ENCODE measurements around the gene PARP11.

The PARP11 gene

GRCh38 chr12:3815094-3815766 is 58.0 kb downstream of the PARP11 start:
- no peak for DNase-seq

DNA sequence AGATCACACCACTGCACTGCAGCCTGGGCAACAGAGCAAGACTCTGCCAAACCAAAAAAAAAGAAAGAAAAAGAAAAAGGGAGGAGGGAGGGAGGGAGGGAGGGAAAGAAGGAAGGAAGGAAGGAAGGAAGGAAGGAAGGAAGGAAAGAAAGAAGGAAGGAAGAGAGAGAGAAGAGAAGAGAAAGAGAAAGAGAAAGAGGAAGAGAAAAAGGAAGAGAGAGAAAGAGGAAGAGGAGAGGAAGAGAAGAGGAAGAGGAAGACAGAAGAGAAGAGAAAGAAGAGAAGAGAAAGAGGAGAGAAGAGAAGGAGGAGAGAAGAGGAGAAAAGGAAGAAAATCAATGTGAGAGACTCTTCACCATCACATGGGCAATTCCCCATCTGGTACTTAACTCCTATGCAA is 62.7 kb downstream of the PARP11 start:
- no peak for DNase-seq

GRCh38 chr12:3810016-3810370 is 63.2 kb downstream of the PARP11 start:
- no peak for DNase-seq

DNA sequence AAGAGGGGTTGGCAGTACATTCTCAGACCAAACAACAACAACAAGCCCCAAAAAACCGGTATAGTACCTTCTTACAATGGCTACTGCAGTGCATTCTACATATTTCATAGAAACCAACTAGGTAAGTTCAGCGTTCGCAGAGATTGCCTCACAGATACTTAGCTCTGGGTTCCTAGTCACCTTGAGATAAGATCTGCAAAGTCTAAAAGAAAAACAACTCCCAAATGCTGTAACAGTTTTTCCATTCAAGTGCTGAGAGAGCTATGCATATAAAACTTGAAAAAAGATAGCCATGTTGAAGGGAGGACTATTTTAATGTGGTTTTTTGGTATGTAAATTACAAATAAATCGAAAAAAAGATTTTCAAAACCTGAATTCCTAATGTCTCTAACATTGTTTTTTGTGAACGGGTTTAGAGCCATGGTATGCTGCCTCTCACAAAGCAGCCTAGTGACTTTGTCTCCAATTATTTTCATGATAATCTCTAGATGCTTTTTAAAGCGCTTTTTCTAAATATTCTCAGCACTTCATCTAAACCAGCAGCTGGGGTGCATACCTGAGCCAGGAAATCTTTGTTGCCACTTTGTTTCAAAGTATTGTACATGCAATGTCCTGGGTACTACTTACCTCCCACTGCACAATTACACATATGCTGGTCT is 63.7 kb downstream of the PARP11 start:
- no peak for DNase-seq

GRCh38 chr12:3805077-3805476 is 68.1 kb downstream of the PARP11 start:
- DNase-seq: no peak

DNA sequence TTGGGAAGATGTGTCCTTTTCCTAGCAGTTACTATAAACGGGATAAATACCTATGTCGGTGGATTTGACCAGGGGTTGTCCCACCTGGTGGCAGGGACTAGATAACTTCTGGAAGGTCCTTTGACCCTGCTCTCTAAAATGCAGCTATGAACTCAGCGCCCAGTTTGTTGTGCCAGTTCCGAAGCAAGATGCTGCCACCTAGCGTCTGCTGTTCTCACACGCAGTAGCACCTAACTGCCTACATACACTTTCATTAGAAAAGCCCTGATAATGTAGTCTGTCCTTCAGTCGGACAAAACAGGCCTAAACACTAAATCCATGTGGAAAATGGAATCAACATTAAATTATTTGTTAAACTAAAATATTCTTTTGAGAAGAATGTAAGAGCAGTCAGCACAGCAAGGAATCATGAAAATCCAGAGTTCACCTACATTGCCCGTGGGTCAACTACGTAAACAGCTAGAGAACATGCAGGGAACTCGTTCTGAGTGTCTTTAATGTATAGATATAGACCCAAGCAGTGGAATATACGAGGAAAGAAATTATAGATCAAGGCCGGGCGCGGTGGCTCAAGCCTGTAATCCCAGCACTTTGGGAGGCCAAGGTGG is 69.2 kb downstream of the PARP11 start:
- DNase-seq: peak; percentile 52

DNA sequence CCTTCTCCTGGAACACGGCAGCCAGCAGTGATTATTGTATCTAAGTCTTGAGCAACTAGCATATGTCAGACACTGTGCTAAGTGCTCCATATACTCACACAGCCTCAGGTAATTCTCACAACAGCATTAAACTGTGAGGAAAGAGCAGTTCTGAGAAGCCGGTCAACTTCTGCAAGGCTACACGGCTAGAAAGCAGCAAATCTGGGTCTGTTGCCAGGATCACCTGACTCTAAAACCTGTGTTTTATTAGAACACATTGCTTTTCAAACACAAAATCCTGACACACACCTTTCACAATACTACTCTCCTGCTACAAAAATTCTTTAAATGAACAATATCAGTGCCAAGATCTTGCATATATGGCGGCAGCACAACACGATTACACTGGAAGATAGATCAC is 70.5 kb downstream of the PARP11 start:
- no peak for DNase-seq

GRCh38 chr12:3797531-3798048 is 75.6 kb downstream of the PARP11 start:
- no peak for DNase-seq

DNA sequence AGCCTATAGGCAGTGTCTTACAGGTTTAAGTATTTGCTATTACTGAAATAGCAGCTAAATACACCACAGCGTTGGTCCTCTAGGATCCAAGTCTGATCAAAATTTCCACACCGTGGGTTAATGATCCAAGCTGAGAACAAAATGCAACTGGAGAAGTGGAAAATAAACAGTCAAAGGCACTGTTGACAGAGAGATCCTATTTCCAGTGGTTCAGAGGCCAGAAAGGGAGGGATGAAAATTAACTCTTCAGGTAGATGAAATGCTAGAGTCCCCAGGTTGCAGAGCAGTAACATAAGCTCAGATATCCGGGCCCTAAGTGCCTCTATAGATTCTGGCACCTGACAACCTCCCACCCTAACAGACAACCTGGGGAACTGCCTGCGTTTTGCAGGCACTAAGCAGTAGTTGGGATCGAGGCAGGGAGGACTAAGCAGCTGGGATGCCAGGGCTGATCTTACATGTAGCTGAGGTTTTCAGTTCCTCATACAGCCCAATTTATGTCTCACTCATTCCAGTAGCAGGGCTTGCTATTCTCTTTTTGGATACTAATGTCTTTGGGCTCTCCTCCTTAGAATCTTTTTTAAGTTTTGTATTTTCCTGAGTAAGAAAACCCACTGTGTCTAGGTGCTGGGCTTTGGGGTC is 77.6 kb downstream of the PARP11 start:
- no peak for DNase-seq

GRCh38 chr12:3795066-3795465 is 78.1 kb downstream of the PARP11 start:
- no peak for DNase-seq

DNA sequence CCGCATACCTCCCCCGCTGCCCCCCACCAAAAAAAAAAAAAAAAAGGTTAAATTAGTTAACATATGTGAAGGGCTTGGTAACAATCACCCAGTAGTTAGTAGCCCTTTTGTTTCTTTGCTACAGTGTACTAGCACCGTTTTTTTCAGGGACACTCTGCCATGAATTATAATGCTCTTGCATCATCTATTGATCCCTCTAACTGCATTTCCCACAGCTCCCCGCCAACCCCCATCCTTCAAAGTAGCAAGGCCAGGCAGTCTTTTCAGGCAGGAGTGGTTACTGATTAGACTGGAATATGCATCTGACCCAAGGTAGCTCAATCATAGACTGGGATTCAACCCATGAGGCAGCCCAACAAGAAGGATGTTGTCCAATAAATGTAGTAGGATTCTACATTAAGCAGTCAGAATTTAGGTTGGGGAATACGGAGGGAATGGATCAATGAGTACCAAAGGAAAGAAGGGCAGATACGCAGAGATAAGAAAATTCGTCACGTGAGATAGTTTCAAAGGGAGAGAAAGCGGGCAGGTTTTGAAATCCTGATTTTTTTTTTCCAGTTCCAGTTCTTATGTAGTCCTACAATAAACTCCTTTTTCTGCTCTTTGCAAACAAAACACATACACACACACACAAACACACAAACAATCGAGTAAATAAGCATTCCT is 80.4 kb downstream of the PARP11 start:
- DNase-seq: no peak

GRCh38 chr12:3791256-3791874 is 81.8 kb downstream of the PARP11 start:
- no peak for DNase-seq

DNA sequence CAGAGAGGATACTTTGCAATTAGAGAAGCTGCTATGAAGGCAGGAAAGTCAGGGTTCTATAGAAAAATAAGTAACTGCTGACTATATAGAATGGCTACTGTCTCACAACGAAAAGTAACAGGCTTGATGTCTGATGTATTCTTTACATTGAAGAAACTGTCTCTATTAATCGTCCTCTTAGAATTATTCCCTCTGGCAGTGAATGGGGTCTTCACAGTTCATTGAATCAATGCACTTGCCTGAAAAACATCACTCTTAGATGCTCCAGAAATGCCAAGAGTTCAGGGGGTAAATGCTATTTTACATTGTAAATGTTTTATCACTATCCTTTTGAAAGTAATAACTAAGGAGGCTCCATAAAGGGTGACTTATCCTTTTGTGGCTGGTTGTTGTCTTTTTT is 82.6 kb downstream of the PARP11 start:
- no peak for DNase-seq

DNA sequence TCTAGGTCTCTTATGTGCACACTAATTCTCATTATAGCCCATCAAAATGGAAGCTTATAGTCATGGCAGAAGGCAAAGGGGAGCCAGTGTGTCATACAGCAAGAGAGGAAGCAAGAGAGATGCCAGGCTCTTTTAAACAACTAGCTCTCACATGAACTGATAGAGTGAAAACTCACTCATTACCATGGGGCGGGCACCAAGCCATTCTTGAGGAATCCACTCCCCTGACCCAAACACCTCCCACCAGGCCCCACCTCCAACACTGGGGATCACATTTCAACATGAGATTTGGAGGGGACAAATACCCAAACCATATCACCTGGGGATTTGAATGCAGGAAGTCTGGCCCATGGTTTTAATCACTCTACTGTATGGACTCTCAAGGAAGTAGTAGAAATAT is 83.4 kb downstream of the PARP11 start:
- no peak for DNase-seq

GRCh38 chr12:3777206-3777809 is 95.9 kb downstream of the PARP11 start:
- peak; percentile 27 for DNase-seq

- no peak for DNase-seq
These were observed 97.7 kb downstream of the PARP11 start for GRCh38 chr12:3775385-3776035.

DNA sequence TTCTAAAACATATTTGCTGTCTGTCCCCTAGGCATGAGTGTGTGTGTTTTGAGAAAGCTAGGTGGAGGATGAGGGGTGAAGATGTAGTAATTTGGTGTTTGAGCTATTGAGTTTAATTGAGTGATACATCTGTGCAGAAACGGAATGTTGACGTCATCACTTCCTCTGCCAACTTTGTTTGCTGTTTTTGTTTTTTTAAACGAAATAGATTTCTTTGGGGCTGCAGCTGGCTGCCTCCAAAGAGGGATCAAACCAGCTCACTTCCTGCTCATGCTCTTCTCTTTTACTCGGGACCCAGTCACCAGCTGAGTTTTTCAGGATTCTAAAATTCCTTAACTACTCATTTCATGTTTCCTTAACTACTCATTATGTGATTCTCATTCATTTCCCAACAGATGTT is 100.8 kb downstream of the PARP11 start:
- peak; percentile 9 for DNase-seq

GRCh38 chr12:3771853-3772252 is 101.3 kb downstream of the PARP11 start:
- DNase-seq: no peak

DNA sequence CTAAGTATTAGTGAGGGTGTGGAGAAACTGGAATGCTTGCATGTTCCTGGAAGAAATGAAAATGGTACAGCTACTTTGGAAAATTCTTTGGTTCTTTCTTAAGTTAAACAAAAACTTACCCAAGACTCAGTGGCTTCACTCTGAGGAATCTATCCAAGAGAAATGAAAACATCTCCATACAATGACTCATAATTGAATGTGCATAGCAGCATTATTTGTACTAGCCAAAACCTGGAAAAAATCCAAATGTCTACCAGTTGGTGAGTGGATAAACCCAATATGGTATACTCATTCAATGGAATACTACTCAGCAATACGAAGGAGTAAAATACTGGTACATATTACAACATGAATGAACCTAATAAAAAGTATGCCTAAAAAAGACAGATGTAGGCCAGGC is 102.3 kb downstream of the PARP11 start:
- DNase-seq: peak; percentile 65

GRCh38 chr12:3768911-3769447 is 104.2 kb downstream of the PARP11 start:
- no peak for DNase-seq

GRCh38 chr12:3761116-3761735 is 112.0 kb downstream of the PARP11 start:
- peak; percentile 24 for DNase-seq

Measured in fibroblast of skin of right quadriceps (primary cell).